BJ (cell line): ENCODE data around the gene PACS2. TPM values are rescaled to one million over a fixed set of nuclear protein-coding genes. Genes with fewer than 3 reads are reported as not detected.
"Not testable (repeated sequence)": the region's sequence is repeated elsewhere in the genome, so short reads cannot be mapped to it uniquely, and the experiment has no call there.

Experiments used
- CTCF ChIA-PET: fragments of 350-600 bp; formaldehyde crosslinking; extraction: SDS; loops from one replicate; lab custom pipeline; 2021; ENCODE audit warnings: antibody characterized with exemption, inconsistent platforms; lab: Yijun Ruan, JAX
- POLR2A ChIA-PET: fragments of 300-600 bp; sonication (Branson Sonifier 250); formaldehyde crosslinking; extraction: SDS; loops from one replicate; lab custom pipeline; 2021; ENCODE audit warnings: antibody characterized with exemption; lab: Charles Lee
- DNase-seq: peaks from one replicate; pipeline ENCODE4 v3.0.0-alpha.2; 2011; ENCODE audit warnings: low read depth
- H3K27me3 ChIP-seq: 2 replicates; pipeline ENCODE4 v1.6.0; 2011; ENCODE audit warnings: low read length; ENCODE audit not compliant: control insufficient read depth, insufficient read depth
- H3K36me3 ChIP-seq: 2 replicates; pipeline ENCODE4 v1.5.1; 2011; ENCODE audit warnings: low read length; ENCODE audit not compliant: control insufficient read depth, insufficient read depth
- H3K4me3 ChIP-seq: 2 replicates; pipeline ENCODE4 v1.5.1; 2011; ENCODE audit warnings: low read depth, mild to moderate bottlenecking, control low read depth, low read length
- polyA plus RNA-seq: library from polyadenylated mRNA; depleted of rRNA; stranded (reverse); fragments of >200 nt; gene quantifications from 2 replicates; pipeline ENCODE4 v1.2.3, GENCODE V29; 2011
- TF ChIP-seq, protein P1 (sequence below): IDR thresholded peaks from 2 replicates; pipeline ENCODE4 v1.5.1; 2011; ENCODE audit warnings: low read depth, mild to moderate bottlenecking, control low read depth, inconsistent platforms, low read length, moderate library complexity; ENCODE audit not compliant: insufficient read depth

Gene PACS2
- polyA plus RNA-seq, 1 experiment: 21.4 TPM

DNA sequence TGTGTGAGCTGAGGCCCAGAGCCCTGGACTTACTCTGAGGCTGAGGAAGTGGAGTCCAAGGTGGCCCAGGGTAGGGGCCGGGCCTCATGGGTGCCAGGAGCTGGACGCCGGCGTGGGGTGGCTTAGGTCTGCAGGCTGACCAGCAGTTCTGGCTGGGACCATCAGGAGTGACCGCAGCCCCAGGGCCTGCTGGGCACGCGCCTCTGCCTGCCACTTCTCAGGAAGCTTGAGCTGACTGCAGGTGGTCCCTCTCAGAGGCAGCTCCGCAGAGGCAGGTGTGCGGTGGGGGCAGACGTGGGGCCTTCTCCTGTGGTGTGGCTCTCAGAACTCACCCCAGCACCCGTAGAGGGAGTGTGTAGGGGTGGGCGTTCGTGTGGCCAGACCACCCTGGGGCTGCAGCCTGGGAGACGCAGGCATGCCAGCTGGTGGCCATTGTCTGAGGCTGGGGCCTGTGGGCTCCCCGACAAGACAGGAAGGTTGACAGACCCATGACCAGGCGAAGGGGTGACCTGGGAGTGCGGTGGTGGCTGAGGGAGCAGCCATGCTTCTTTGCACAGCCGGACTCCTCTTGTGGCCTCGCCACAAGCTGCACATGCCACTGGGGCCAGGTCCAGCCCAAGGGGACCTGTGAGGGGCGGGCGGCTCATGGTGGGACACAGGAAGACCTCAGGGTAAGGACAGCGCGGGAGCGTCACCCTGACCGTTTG, 43.7 kb downstream of the PACS2 start:
- Histone ChIP-seq H3K27me3 (no peaks in the 10 kb centered on the region), H3K4me3 (no peak overlapping the region), H3K36me3 (peaks cover 12% of the 10 kb centered on the region)
- no peak for DNase-seq
- POLR2A ChIA-PET: no interaction called here
- CTCF ChIA-PET: interaction anchor here (1.1 kb wide), 1 partner anchor 132 kb away, joined by 5 read pairs; no protein-coding TSS in a partner anchor
- TF ChIP-seq, protein P1, sequence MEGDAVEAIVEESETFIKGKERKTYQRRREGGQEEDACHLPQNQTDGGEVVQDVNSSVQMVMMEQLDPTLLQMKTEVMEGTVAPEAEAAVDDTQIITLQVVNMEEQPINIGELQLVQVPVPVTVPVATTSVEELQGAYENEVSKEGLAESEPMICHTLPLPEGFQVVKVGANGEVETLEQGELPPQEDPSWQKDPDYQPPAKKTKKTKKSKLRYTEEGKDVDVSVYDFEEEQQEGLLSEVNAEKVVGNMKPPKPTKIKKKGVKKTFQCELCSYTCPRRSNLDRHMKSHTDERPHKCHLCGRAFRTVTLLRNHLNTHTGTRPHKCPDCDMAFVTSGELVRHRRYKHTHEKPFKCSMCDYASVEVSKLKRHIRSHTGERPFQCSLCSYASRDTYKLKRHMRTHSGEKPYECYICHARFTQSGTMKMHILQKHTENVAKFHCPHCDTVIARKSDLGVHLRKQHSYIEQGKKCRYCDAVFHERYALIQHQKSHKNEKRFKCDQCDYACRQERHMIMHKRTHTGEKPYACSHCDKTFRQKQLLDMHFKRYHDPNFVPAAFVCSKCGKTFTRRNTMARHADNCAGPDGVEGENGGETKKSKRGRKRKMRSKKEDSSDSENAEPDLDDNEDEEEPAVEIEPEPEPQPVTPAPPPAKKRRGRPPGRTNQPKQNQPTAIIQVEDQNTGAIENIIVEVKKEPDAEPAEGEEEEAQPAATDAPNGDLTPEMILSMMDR: no peak

DNA sequence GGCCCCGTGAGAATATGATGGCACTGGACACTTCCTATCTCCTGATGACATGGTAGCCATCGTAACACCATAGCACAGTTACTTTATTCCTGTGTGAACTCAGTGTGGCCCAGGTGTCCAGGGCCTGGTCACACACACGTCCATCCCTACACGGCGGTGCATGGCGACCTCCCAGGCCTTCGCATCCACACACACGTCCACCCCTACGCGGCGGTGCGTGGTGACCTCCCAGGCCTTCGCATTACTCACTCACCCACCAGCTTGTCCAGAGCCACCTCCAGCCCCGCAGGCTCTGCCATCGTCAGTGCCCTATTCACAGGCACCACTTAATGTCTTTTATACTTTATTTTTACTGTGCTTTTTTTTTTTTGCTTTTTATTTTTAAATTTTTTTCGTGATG, 44.4 kb downstream of the PACS2 start:
- Histone ChIP-seq H3K4me3 (no peak overlapping the region), H3K36me3 (peaks cover 12% of the 10 kb centered on the region), H3K27me3 (no peaks in the 10 kb centered on the region)
- ChIA-PET CTCF (no interaction called here), POLR2A (no interaction called here)
- no peak for DNase-seq
- TF ChIP-seq, protein P1: no peak

DNA sequence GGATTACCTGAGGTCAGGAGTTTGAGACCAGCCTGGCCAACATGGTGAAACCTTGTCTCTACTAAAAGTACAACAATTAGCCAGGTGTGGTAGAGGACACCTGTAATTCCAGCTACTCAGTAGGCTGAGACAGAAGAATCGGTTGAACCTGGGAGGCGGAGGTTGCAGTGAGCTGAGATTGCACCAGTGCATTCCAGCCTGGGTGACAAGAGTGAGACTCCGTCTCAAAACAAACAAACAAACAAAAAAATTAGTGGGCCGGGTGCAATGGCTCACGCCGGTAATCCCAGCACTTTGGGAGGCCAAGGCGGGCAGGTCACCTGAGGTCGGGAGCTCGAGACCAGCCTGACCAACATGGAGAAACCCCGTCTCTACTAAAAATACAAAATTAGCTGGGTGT, 46.9 kb downstream of the PACS2 start:
- POLR2A ChIA-PET, DNase-seq, H3K4me3 ChIP-seq, H3K27me3 ChIP-seq, H3K36me3 ChIP-seq: not testable (repeated sequence)
- CTCF ChIA-PET: interaction anchor here (1.0 to 1.5 kb wide), 2 partner anchors 9 to 79 kb away, joined by 3 to 4 read pairs; no protein-coding TSS in a partner anchor

DNA sequence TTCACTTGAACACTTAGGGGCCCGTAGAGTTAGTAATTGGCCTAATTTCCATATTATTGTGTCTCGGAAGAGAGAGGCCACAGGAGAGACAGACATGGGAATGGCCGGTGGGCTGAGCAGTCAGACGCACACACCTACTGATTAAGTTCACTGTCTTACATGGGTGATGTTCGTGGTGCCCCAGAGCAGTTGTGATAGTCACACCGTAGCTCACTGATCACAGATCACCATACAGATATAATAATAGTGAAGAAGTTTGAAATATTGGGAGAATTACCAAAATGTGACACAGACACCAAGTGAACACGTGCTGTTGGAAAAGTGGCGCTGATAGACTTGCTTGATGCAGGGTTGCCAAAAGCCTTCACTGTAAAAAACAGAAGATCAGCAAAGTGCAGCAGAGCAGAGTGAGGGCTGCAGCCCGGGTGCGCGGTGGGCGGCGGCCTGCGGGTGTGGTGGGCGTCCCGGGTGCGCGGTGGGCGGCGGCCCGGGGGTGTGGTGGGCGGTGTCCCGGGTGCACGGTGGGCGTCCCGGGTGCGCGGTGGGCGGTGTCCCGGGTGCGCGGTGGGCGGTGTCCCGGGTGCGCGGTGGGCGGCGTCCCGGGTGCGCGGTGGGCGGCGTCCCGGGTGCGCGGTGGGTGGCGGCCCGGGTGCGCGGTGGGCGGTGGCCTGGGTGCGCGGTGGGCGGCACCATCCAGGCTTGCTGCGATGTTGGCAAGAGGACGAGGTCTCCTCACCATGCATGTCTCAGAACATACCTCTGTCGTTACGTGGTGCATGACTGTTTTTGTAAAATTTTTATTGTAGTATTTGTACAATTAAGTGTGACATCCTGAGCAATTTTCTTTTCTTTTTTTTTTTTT, 49.5 kb downstream of the PACS2 start:
- ChIA-PET CTCF (interaction anchor here (1.7 to 3.5 kb wide), 3 partner anchors 12 to 126 kb away, joined by 7 to 18 read pairs (median 11); partner anchors contain the start of gene TEDC1), POLR2A (no interaction called here)
- H3K36me3 ChIP-seq: peaks cover 2% of the 10 kb centered on the region; the same call in 1 of the 2 replicates
- TF ChIP-seq, protein P1: no peak
- peak; percentile 44 for DNase-seq
- peak overlapping the region; percentile 31 for H3K4me3 ChIP-seq
- H3K27me3 ChIP-seq: no peaks in the 10 kb centered on the region

DNA sequence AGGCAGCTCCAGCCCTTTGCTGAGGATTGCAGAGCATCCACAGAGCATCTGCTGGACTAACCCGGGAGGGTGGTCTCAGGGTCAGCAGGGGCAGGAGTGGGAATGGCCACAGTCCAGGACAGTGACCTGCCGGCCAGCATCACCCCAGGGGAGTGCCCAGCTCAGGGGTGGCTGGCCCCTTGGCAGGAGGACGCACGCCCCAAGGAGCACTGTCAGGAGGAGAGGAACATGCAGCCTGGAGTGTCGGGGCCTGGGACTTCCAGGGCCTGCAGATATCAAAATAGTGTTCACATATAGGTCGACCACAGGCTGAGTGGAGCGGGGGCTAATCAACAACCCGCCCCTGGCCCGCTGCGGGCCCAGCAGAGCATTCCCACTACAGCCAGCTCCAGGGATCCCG, 50.6 kb downstream of the PACS2 start:
- ChIA-PET POLR2A (no interaction called here), CTCF (interaction anchor here (1.7 to 3.5 kb wide), 3 partner anchors 13 to 125 kb away, joined by 7 to 18 read pairs (median 11); partner anchors contain the start of gene TEDC1)
- TF ChIP-seq, protein P1: no peak

More for the DNA sequence above, 50.6 kb downstream of the PACS2 start:
- Histone ChIP-seq H3K36me3 (peaks cover 2% of the 10 kb centered on the region; the same call in 1 of the 2 replicates), H3K27me3 (no peaks in the 10 kb centered on the region), H3K4me3 (no peak overlapping the region)
- no peak for DNase-seq
